GM12878 (cell line): Measurements from ENCODE around the gene TMEM170B. TPM values are rescaled to one million over a fixed set of nuclear protein-coding genes. Genes with fewer than 3 reads are reported as not detected.

Experiments used
- BCL11A ChIP-seq: IDR thresholded peaks from 2 replicates; pipeline ENCODE4 v1.6.1; 2011; ENCODE audit warnings: low read depth, low read length
- BMI1 ChIP-seq: fragments of 450-650 bp; IDR thresholded peaks from 2 replicates; pipeline ENCODE4 v1.6.1; 2016; ENCODE audit warnings: mild to moderate bottlenecking, moderate library complexity, borderline replicate concordance
- CBFB ChIP-seq: IDR thresholded peaks from 2 replicates; pipeline ENCODE4 v1.6.1; 2016; ENCODE audit warnings: antibody characterized with exemption, low read depth
- CBX5 ChIP-seq: sonication (generic); IDR thresholded peaks from 2 replicates; pipeline ENCODE4 v1.6.1; 2016; ENCODE audit warnings: low read depth, moderate library complexity, mild to moderate bottlenecking, inconsistent platforms
- CEBPB ChIP-seq, 2 experiments: fragments of 150-350 bp in 1 of 2; IDR thresholded peaks; 2 replicates each; pipeline ENCODE4 v1.6.1; 2012 to 2014; ENCODE audit warnings: low read depth in 2 of 2, low read length in 2 of 2, borderline replicate concordance in 1 of 2, inconsistent platforms in 1 of 2
- EP300 ChIP-seq, 2 experiments: fragments of 150-350 bp in 1 of 2; IDR thresholded peaks; 2 replicates each; pipeline ENCODE4 v1.6.1; 2011 to 2012; ENCODE audit warnings: low read depth in 2 of 2, low read length in 2 of 2, borderline replicate concordance in 1 of 2, improper control_type of control experiment in 1 of 2, inconsistent platforms in 1 of 2; ENCODE audit not compliant: control insufficient read depth in 1 of 2
- HDAC2 ChIP-seq: fragments of 200-600 bp; sonication (generic); IDR thresholded peaks from 2 replicates; pipeline ENCODE4 v1.6.1; 2017
- MYB ChIP-seq: fragments of 150-350 bp; IDR thresholded peaks from 2 replicates; pipeline ENCODE4 v1.6.1; 2014; ENCODE audit warnings: mild to moderate bottlenecking, low read depth, low read length, borderline replicate concordance
- NR2C1 ChIP-seq: fragments of 450-650 bp; IDR thresholded peaks from 2 replicates; pipeline ENCODE4 v1.6.1; 2017; ENCODE audit warnings: antibody characterized with exemption, mild to moderate bottlenecking, moderate library complexity
- PAX8 ChIP-seq: fragments of 450-650 bp; IDR thresholded peaks from 2 replicates; pipeline ENCODE4 v1.6.1; 2017; ENCODE audit warnings: mild to moderate bottlenecking, moderate library complexity
- POLR2AphosphoS5 ChIP-seq: IDR thresholded peaks from 2 replicates; pipeline ENCODE4 v1.6.1; 2011; ENCODE audit warnings: mild to moderate bottlenecking, low read length, inconsistent platforms
- POU2F2 ChIP-seq: IDR thresholded peaks from 3 replicates; pipeline ENCODE4 v1.6.1; 2011; ENCODE audit warnings: low read depth, mild to moderate bottlenecking, low read length, borderline replicate concordance
- RFX5 ChIP-seq: IDR thresholded peaks from 2 replicates; pipeline ENCODE4 v1.6.1; 2011; ENCODE audit warnings: low read depth, low read length, improper control_type of control experiment
- SIX5 ChIP-seq: IDR thresholded peaks from 2 replicates; pipeline ENCODE4 v1.6.1; 2011; ENCODE audit warnings: mild to moderate bottlenecking, low read depth, low read length, moderate library complexity; ENCODE audit not compliant: severe bottlenecking
- SMAD1 ChIP-seq: fragments of 450-650 bp; IDR thresholded peaks from 2 replicates; pipeline ENCODE4 v1.6.1; 2018; ENCODE audit warnings: mild to moderate bottlenecking, low read depth; ENCODE audit not compliant: partially characterized antibody
- SMC3 ChIP-seq: IDR thresholded peaks from 2 replicates; pipeline ENCODE4 v1.6.1; 2011; ENCODE audit warnings: low read length, improper control_type of control experiment, borderline replicate concordance
- SP1 ChIP-seq: IDR thresholded peaks from one replicate; pipeline ENCODE4 v1.6.1; 2011; ENCODE audit warnings: low read depth, low read length
- STAT3 ChIP-seq: IDR thresholded peaks from 2 replicates; pipeline ENCODE4 v1.6.1; 2011; ENCODE audit warnings: low read depth, low read length, improper control_type of control experiment
- SUPT20H ChIP-seq: IDR thresholded peaks from 2 replicates; pipeline ENCODE4 v1.6.1; 2011; ENCODE audit warnings: low read depth, mild to moderate bottlenecking, low read length, moderate library complexity, borderline replicate concordance; ENCODE audit not compliant: control insufficient read depth
- polyA plus RNA-seq, 11 experiments: library from polyadenylated mRNA; depleted of rRNA in 4 of 11; unstranded in 6 of 11; stranded (reverse) in 5 of 11; fragments of >200 nt; fragmentation: Nextera tagmentation in 4 of 11; fragmentation: Illumina TruSeq in 1 of 11; extraction: Ambion mirVana in 4 of 11; extraction: Trizol in 1 of 11; gene quantifications; 1 replicate in 1 of 11; 2 replicates in 10 of 11; pipeline versions ENCODE4 v1.2.1 to v1.2.3, GENCODE V29; 2011 to 2016; ENCODE audit warnings: inconsistent platforms in 2 of 11, missing spikeins in 2 of 11, low read depth in 1 of 11
- total RNA-seq, 4 experiments: library from RNA; depleted of rRNA in 3 of 4; stranded (reverse); fragments of >200 nt in 3 of 4; fragmentation: Illumina TruSeq in 1 of 4; extraction: Trizol in 1 of 4; gene quantifications; 2 replicates each; pipeline versions ENCODE4 v1.2.1 to v1.2.3, GENCODE V29; 2013 to 2021
- TF ChIP-seq, protein P1 (sequence below): fragments of 450-650 bp; IDR thresholded peaks from 2 replicates; pipeline ENCODE4 v1.6.1; 2017; ENCODE audit warnings: antibody characterized with exemption, mild to moderate bottlenecking, moderate library complexity
- TF ChIP-seq, protein P2 (sequence below): fragments of 450-650 bp; IDR thresholded peaks from 2 replicates; pipeline ENCODE4 v1.6.1; 2016; ENCODE audit warnings: mild to moderate bottlenecking, moderate library complexity, borderline replicate concordance
- TF ChIP-seq, protein P3 (sequence below): IDR thresholded peaks from 2 replicates; pipeline ENCODE4 v1.6.1; 2011; ENCODE audit warnings: mild to moderate bottlenecking, low read depth, low read length, moderate library complexity; ENCODE audit not compliant: insufficient replicate concordance

TMEM170B gene
- total and polyA plus RNA-seq, 10 of the 15 experiments (the other 5 are each of a cell fraction or from before 2014, with no cell fraction given), result 0.38 to 10.3 (median 4.2) TPM

DNA sequence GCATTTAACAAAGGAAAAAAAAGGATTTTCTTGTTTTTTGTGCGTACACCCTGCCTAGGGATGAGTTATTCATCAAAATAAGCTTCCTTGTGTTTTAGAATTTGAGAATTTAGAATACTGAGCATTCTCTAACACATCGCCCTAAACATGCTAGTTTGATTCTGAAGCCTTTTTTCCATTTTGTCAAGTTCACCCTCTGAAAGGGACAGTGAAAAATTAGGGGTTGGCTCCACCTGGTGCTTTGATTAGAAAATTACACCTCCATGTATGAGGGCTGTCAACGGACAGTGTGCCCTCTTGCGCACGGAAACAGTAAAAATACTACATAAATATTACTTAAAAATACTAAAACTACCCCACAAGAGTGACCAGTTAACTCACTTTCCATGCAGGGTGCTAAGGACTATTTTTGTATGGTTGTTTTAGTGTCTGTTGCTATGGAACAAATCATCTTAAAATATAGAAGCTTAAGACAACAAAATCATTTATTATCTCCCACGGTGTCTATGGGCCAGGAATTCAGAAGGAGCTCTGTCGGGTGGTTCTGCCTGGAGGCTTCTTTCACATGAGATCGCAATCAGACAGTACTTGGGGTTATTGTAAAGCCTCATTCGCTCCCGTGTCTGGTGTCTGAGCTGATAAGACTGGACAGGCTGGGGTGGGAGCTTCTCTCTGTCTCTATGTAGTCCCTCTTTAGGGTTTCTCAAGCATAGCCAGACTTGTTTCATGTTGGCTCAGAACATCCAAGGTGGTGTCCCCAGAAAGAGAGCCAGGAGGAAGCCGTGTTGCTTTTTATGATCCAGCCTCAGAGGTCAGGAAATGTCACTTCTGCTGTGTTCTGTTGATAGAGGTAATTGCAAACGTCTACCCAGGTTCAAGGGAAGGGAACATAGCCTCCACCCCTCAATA lies 41.1 kb upstream of the TMEM170B start (continued):
- no peak for TF ChIP-seq EP300 (IDR thresholded peaks at IDR 0.05; ENCODE audit: borderline replicate concordance in 1 of 2, control insufficient read depth in 1 of 2, low read depth in 2 of 2, low read length in 2 of 2)
- TF ChIP-seq SIX5, result no peak
- TF ChIP-seq CBFB, result no peak
- no peak for TF ChIP-seq HDAC2
- TF ChIP-seq POLR2AphosphoS5, result peak; percentile 56; the same call in 1 of the 2 replicates
- TF ChIP-seq STAT3, result no peak
- TF ChIP-seq SMAD1, result no peak
- TF ChIP-seq MYB, result no peak
- peak; percentile 42; the same call in 1 of the 2 replicates for TF ChIP-seq CBX5
- no peak for TF ChIP-seq RFX5
- peak; percentile 99 for TF ChIP-seq SMC3
- no peak for TF ChIP-seq BCL11A
- TF ChIP-seq SUPT20H, result no peak
- TF ChIP-seq, protein P1, sequence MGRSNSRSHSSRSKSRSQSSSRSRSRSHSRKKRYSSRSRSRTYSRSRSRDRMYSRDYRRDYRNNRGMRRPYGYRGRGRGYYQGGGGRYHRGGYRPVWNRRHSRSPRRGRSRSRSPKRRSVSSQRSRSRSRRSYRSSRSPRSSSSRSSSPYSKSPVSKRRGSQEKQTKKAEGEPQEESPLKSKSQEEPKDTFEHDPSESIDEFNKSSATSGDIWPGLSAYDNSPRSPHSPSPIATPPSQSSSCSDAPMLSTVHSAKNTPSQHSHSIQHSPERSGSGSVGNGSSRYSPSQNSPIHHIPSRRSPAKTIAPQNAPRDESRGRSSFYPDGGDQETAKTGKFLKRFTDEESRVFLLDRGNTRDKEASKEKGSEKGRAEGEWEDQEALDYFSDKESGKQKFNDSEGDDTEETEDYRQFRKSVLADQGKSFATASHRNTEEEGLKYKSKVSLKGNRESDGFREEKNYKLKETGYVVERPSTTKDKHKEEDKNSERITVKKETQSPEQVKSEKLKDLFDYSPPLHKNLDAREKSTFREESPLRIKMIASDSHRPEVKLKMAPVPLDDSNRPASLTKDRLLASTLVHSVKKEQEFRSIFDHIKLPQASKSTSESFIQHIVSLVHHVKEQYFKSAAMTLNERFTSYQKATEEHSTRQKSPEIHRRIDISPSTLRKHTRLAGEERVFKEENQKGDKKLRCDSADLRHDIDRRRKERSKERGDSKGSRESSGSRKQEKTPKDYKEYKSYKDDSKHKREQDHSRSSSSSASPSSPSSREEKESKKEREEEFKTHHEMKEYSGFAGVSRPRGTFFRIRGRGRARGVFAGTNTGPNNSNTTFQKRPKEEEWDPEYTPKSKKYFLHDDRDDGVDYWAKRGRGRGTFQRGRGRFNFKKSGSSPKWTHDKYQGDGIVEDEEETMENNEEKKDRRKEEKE, result no peak
- no peak; a peak in 1 of 4 replicates for TF ChIP-seq CEBPB (IDR thresholded peaks at IDR 0.05; ENCODE audit: borderline replicate concordance in 1 of 2, low read depth in 2 of 2, low read length in 2 of 2)
- TF ChIP-seq, protein P2, sequence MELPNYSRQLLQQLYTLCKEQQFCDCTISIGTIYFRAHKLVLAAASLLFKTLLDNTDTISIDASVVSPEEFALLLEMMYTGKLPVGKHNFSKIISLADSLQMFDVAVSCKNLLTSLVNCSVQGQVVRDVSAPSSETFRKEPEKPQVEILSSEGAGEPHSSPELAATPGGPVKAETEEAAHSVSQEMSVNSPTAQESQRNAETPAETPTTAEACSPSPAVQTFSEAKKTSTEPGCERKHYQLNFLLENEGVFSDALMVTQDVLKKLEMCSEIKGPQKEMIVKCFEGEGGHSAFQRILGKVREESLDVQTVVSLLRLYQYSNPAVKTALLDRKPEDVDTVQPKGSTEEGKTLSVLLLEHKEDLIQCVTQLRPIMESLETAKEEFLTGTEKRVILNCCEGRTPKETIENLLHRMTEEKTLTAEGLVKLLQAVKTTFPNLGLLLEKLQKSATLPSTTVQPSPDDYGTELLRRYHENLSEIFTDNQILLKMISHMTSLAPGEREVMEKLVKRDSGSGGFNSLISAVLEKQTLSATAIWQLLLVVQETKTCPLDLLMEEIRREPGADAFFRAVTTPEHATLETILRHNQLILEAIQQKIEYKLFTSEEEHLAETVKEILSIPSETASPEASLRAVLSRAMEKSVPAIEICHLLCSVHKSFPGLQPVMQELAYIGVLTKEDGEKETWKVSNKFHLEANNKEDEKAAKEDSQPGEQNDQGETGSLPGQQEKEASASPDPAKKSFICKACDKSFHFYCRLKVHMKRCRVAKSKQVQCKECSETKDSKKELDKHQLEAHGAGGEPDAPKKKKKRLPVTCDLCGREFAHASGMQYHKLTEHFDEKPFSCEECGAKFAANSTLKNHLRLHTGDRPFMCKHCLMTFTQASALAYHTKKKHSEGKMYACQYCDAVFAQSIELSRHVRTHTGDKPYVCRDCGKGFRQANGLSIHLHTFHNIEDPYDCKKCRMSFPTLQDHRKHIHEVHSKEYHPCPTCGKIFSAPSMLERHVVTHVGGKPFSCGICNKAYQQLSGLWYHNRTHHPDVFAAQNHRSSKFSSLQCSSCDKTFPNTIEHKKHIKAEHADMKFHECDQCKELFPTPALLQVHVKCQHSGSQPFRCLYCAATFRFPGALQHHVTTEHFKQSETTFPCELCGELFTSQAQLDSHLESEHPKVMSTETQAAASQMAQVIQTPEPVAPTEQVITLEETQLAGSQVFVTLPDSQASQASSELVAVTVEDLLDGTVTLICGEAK, result no peak
- TF ChIP-seq SP1, result no peak
- 0 out of 3 replicates have a peak, but pooled peaks have one; percentile 20 for TF ChIP-seq POU2F2
- TF ChIP-seq, protein P3, sequence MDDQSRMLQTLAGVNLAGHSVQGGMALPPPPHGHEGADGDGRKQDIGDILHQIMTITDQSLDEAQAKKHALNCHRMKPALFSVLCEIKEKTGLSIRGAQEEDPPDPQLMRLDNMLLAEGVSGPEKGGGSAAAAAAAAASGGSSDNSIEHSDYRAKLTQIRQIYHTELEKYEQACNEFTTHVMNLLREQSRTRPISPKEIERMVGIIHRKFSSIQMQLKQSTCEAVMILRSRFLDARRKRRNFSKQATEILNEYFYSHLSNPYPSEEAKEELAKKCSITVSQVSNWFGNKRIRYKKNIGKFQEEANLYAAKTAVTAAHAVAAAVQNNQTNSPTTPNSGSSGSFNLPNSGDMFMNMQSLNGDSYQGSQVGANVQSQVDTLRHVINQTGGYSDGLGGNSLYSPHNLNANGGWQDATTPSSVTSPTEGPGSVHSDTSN, result no peak
- no peak for TF ChIP-seq BMI1
- no peak for TF ChIP-seq PAX8
- no peak for TF ChIP-seq NR2C1
